Right atrium auricular region (tissue), 2 donors: ENCODE measurements around the gene FAM131A. TPM values are rescaled to one million over a fixed set of nuclear protein-coding genes. Genes with fewer than 3 reads are reported as not detected.
A peak's percentile ranks its signal among the peaks of the same experiment; 100 is the strongest.

ENCODE experiments used
- DNase-seq: peaks from one replicate; pipeline ENCODE4 v3.0.0-alpha.2; 2019; ENCODE audit warnings: low spot score
- H3K27ac ChIP-seq, 2 donors: fragments of 200-600 bp; sonication (generic); 1 replicate in 1 of 2; 2 replicates in 1 of 2; pipeline ENCODE4 v1.5.1; 2016 to 2019
- H3K27me3 ChIP-seq, 2 donors: fragments of 200-600 bp; sonication (generic); one replicate each; pipeline versions ENCODE4 v1.5.1 to v1.6.0; 2017 to 2019
- H3K36me3 ChIP-seq: fragments of 200-600 bp; sonication (generic); one replicate; pipeline ENCODE4 v1.5.1; 2016
- H3K4me1 ChIP-seq, 2 donors: fragments of 200-600 bp; sonication (generic); one replicate each; pipeline versions ENCODE4 v1.5.1 to v1.6.0; 2017 to 2019
- H3K4me3 ChIP-seq, 2 donors: fragments of 200-600 bp; sonication (generic); 1 replicate in 1 of 2; 2 replicates in 1 of 2; pipeline ENCODE4 v1.5.1; 2017 to 2019; ENCODE audit warnings: mild to moderate bottlenecking in 1 of 2, moderate library complexity in 1 of 2
- H3K9me3 ChIP-seq, 2 donors: fragments of 200-600 bp; sonication (generic); one replicate each; pipeline ENCODE4 v1.5.1; 2019
- total RNA-seq, 2 donors: library from RNA; depleted of rRNA; stranded (reverse); fragments of >200 nt; gene quantifications; one replicate each; pipeline ENCODE4 v1.1.0, GENCODE V29; 2016
- TF ChIP-seq, protein P1 (sequence below), 2 donors: fragments of 200-600 bp; sonication (generic); IDR thresholded peaks; one replicate each; pipeline ENCODE4 v1.5.1; 2019; ENCODE audit warnings: antibody characterized with exemption in 2 of 2

Gene FAM131A
- total RNA-seq, 2 donors from 2014 or later, result 33.7 to 45.8 TPM

DNA sequence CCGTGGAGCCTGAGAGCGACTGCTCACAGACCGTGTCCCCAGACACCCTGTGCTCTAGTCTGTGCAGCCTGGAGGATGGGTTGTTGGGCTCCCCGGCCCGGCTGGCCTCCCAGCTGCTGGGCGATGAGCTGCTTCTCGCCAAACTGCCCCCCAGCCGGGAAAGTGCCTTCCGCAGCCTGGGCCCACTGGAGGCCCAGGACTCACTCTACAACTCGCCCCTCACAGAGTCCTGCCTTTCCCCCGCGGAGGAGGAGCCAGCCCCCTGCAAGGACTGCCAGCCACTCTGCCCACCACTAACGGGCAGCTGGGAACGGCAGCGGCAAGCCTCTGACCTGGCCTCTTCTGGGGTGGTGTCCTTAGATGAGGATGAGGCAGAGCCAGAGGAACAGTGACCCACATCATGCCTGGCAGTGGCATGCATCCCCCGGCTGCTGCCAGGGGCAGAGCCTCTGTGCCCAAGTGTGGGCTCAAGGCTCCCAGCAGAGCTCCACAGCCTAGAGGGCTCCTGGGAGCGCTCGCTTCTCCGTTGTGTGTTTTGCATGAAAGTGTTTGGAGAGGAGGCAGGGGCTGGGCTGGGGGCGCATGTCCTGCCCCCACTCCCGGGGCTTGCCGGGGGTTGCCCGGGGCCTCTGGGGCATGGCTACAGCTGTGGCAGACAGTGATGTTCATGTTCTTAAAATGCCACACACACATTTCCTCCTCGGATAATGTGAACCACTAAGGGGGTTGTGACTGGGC, 7.3 kb downstream of the FAM131A start:
- Histone ChIP-seq H3K36me3 (peaks cover 39% of the 10 kb centered on the region), H3K4me3 (no peak overlapping the region), H3K27me3 (no peaks in the 10 kb centered on the region), H3K9me3 (no peaks in the 10 kb centered on the region), H3K4me1 (peaks cover 0 to 15% of the 10 kb centered on the region in 2 donors), H3K27ac (peak overlapping the region; percentile 33 to 57)
- DNase-seq, result no peak
- TF ChIP-seq, protein P1, sequence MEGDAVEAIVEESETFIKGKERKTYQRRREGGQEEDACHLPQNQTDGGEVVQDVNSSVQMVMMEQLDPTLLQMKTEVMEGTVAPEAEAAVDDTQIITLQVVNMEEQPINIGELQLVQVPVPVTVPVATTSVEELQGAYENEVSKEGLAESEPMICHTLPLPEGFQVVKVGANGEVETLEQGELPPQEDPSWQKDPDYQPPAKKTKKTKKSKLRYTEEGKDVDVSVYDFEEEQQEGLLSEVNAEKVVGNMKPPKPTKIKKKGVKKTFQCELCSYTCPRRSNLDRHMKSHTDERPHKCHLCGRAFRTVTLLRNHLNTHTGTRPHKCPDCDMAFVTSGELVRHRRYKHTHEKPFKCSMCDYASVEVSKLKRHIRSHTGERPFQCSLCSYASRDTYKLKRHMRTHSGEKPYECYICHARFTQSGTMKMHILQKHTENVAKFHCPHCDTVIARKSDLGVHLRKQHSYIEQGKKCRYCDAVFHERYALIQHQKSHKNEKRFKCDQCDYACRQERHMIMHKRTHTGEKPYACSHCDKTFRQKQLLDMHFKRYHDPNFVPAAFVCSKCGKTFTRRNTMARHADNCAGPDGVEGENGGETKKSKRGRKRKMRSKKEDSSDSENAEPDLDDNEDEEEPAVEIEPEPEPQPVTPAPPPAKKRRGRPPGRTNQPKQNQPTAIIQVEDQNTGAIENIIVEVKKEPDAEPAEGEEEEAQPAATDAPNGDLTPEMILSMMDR (IDR thresholded peaks at IDR 0.05), result no peak

DNA sequence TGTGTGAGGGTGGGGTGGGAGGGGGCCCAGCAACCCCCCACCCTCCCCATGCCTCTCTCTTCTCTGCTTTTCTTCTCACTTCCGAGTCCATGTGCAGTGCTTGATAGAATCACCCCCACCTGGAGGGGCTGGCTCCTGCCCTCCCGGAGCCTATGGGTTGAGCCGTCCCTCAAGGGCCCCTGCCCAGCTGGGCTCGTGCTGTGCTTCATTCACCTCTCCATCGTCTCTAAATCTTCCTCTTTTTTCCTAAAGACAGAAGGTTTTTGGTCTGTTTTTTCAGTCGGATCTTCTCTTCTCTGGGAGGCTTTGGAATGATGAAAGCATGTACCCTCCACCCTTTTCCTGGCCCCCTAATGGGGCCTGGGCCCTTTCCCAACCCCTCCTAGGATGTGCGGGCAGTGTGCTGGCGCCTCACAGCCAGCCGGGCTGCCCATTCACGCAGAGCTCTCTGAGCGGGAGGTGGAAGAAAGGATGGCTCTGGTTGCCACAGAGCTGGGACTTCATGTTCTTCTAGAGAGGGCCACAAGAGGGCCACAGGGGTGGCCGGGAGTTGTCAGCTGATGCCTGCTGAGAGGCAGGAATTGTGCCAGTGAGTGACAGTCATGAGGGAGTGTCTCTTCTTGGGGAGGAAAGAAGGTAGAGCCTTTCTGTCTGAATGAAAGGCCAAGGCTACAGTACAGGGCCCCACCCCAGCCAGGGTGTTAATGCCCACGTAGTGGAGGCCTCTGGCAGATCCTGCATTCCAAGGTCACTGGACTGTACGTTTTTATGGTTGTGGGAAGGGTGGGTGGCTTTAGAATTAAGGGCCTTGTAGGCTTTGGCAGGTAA, 8.1 kb downstream of the FAM131A start:
- DNase-seq, result peak; percentile 75
- Histone ChIP-seq H3K4me3 (no peak overlapping the region), H3K9me3 (no peaks in the 10 kb centered on the region), H3K27ac (peak overlapping the region; percentile 53 to 57), H3K36me3 (peaks cover 39% of the 10 kb centered on the region), H3K27me3 (no peaks in the 10 kb centered on the region), H3K4me1 (peaks cover 0 to 13% of the 10 kb centered on the region in 2 donors)
- TF ChIP-seq, protein P1 (IDR thresholded peaks at IDR 0.05), result peak in 1 of 2 donors; percentile 46

DNA sequence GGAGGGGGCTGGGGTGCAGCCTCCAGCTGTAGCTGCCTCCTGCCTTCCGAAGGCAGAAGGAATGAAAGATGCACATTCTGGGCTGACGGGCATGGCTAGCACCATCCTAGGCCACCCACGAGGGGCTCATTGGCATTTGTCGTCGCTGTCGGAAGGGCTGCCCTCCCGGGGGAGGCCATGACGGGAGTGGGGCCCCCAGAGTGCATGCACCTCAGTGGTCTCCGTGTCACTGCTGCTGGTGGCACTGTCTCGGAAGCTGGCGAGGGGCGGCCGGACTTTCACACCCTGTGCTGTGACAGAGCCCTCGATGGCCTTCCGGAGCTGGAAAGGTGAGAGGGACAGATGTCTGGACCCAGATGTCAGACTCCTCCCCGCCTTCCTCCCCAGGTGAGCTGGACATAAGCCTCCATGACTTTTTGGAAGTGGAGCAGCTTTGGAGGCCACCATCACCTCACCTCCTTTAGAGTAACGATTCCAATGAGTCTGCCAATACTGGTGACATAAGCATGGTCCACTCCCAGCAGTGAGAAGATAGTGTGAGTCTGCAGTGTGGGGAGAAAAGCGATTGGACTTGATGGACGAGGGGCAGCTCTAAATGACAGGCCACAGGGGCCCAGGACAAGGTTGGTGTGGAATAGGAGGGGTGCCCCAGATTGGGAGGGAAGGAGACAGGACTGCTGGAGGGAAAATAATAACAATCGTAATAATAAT, 9.2 kb downstream of the FAM131A start:
- TF ChIP-seq, protein P1 (IDR thresholded peaks at IDR 0.05), result no peak
- H3K36me3 ChIP-seq, result peaks cover 35% of the 10 kb centered on the region
- no peaks in the 10 kb centered on the region for H3K27me3 ChIP-seq
- peak overlapping the region; percentile 53 to 57 for H3K27ac ChIP-seq
- H3K4me1 ChIP-seq, result peaks cover 0 to 13% of the 10 kb centered on the region in 2 donors
- no peak for DNase-seq
- H3K9me3 ChIP-seq, result no peaks in the 10 kb centered on the region
- H3K4me3 ChIP-seq, result no peak overlapping the region

DNA sequence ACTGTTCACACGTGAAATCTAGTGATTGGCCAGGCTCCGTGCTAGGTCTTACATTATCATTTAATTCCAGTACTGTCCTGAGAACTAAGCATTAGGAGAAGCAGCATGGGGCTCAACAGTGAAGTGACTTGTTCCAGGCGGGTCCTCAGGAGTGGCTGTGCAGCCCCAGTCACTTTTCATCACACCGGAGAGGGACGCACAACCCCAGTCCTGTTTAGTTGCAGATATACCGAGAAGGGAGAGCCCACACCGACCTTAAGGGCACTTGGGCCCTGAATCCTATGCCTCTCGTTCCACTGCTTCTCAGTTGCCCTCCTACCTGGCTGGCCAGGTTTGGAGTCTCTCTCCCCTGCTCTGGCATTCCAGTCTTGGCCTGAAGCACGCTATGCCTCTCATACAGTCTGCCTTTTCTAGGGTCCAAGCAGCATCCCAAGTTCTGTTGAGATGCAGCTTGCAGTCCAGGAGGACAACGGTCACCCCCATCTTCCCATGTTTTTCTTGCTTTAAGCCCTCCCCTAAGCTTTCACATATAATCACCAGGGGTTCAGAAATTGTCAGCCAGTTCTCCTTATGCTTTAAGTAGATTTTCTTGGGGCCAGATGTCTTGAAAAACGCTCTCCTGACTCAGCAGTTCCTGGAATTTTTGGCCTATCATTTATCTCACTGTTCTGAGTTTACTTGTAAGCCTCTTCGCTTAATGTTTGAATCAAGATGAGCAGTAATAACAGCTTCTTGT, 10.1 kb downstream of the FAM131A start:
- no peak for DNase-seq
- Histone ChIP-seq H3K27me3 (no peaks in the 10 kb centered on the region), H3K36me3 (peaks cover 27% of the 10 kb centered on the region), H3K4me3 (no peak overlapping the region), H3K9me3 (no peaks in the 10 kb centered on the region), H3K27ac (no peak overlapping the region), H3K4me1 (peaks cover 0 to 13% of the 10 kb centered on the region in 2 donors)
- TF ChIP-seq, protein P1 (IDR thresholded peaks at IDR 0.05), result no peak

DNA sequence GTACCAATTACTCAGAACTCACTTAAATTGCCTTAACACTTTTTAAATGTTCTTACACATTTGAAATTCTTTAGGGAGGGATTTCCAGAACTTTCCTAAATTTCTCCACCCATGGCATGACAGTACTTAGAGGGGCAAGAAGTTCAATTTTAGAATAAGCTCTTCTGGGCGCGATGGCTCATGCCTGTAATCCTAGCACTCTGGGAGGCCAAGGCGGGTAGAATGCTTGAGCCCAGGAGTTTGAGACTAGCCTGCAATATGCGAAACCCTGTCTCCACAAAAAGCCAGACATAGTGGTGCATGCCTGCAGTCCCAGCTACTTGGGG, 10.6 kb downstream of the FAM131A start:
- no peaks in the 10 kb centered on the region for H3K9me3 ChIP-seq
- no peak overlapping the region for H3K4me3 ChIP-seq
- H3K36me3 ChIP-seq, result peaks cover 21% of the 10 kb centered on the region
- no peak for DNase-seq
- TF ChIP-seq, protein P1 (IDR thresholded peaks at IDR 0.05), result no peak
- no peak overlapping the region for H3K27ac ChIP-seq
- peaks cover 0 to 13% of the 10 kb centered on the region in 2 donors for H3K4me1 ChIP-seq
- no peaks in the 10 kb centered on the region for H3K27me3 ChIP-seq
